Globus pallidus (tissue), 1 donor: ENCODE data around the gene ZNF837.
A peak's percentile ranks its signal among the peaks of the same experiment; 100 is the strongest.
"Not testable (repeated sequence)": the region's sequence is repeated elsewhere in the genome, so short reads cannot be mapped to it uniquely, and the experiment has no call there.

Experiments
- DNase-seq: peaks from one replicate; pipeline ENCODE4 v3.0.0-alpha.2; 2015; ENCODE audit warnings: low spot score

The ZNF837 gene

GRCh38 chr19:58396691-58397532, 16.1 kb upstream of the ZNF837 start:
- DNase-seq, result no peak

- no peak for DNase-seq
These were observed 15.3 kb upstream of the ZNF837 start for GRCh38 chr19:58395979-58396627.

GRCh38 chr19:58395220-58395978, 14.6 kb upstream of the ZNF837 start, which contains the start of gene RNF225:
RNF225 (plus strand) TSS chr19:58395656; CDS start chr19:58396090, 434 bp downstream.
- DNase-seq, result no peak

GRCh38 chr19:58394821-58395219, 14.0 kb upstream of the ZNF837 start:
- no peak for DNase-seq

- DNase-seq, result no peak
These were observed 12.8 kb upstream of the ZNF837 start for GRCh38 chr19:58393725-58394033.

- DNase-seq, result no peak
These were observed 12.3 kb upstream of the ZNF837 start for GRCh38 chr19:58392945-58393724.

- no peak for DNase-seq
These were observed 7.3 kb upstream of the ZNF837 start for GRCh38 chr19:58388175-58388526.

- DNase-seq, result no peak
These were observed 6.7 kb upstream of the ZNF837 start for GRCh38 chr19:58387338-58388174.

- DNase-seq, result peak; percentile 98
These were observed 5.9 kb upstream of the ZNF837 start, which contains the start of gene RPS5 for GRCh38 chr19:58386576-58387337. RPS5 (plus strand) TSS chr19:58387269; CDS start chr19:58388138, 869 bp downstream.

GRCh38 chr19:58385891-58386575, 5.2 kb upstream of the ZNF837 start:
- DNase-seq, result no peak

- DNase-seq, result no peak
These were observed 4.6 kb upstream of the ZNF837 start for GRCh38 chr19:58385313-58385890.

GRCh38 chr19:58382997-58383603, 2.3 kb upstream of the ZNF837 start:
- no peak for DNase-seq

GRCh38 chr19:58381460-58382212, 806 bp upstream of the ZNF837 start:
- DNase-seq, result no peak

GRCh38 chr19:58380037-58380661, 681 bp downstream of the ZNF837 start:
- DNase-seq, result no peak

- DNase-seq, result no peak
These were observed 1.6 kb downstream of the ZNF837 start for GRCh38 chr19:58379246-58379645.

GRCh38 chr19:58376724-58377123, 4.1 kb downstream of the ZNF837 start:
- not testable (repeated sequence) for DNase-seq

- no peak for DNase-seq
These were observed 6.6 kb downstream of the ZNF837 start for GRCh38 chr19:58374200-58374599.
